Mesenchymal stem cell (in vitro differentiated cells and primary cell): ENCODE data around the gene B4GALT7.
"Not testable (repeated sequence)": the region's sequence is repeated elsewhere in the genome, so short reads cannot be mapped to it uniquely, and the experiment has no call there.

Source experiments
- DNase-seq: peaks from one replicate; pipeline ENCODE4 v3.0.0-alpha.2; 2013
- H2AFZ ChIP-seq: one replicate; pipeline ENCODE4 v1.6.1; 2013; ENCODE audit warnings: low read depth, mild to moderate bottlenecking, control low read depth, inconsistent platforms, low read length, moderate library complexity
- H2AK5ac ChIP-seq: 2 replicates; pipeline ENCODE4 v1.6.1; 2013; ENCODE audit warnings: low read length, moderate library complexity, mild to moderate bottlenecking, inconsistent platforms; ENCODE audit not compliant: severe bottlenecking
- H2BK120ac ChIP-seq: one replicate; pipeline ENCODE4 v1.6.1; 2013; ENCODE audit warnings: low read depth, mild to moderate bottlenecking, inconsistent platforms, low read length, moderate library complexity
- H2BK12ac ChIP-seq, 2 experiments: one replicate each; pipeline ENCODE4 v1.6.1; 2013; ENCODE audit warnings: inconsistent platforms in 2 of 2, low read length in 2 of 2, mild to moderate bottlenecking in 2 of 2, moderate library complexity in 2 of 2, control low read depth in 1 of 2
- H2BK15ac ChIP-seq: one replicate; pipeline ENCODE4 v1.6.1; 2013; ENCODE audit warnings: mild to moderate bottlenecking, low read depth, inconsistent platforms; ENCODE audit not compliant: poor library complexity, severe bottlenecking
- H2BK5ac ChIP-seq: 2 replicates; pipeline ENCODE4 v1.6.1; 2013; ENCODE audit warnings: low read depth, mild to moderate bottlenecking, low read length, control low read depth, inconsistent platforms; ENCODE audit not compliant: poor library complexity, severe bottlenecking
- H3K14ac ChIP-seq, 2 experiments: one replicate each; pipeline ENCODE4 v1.6.1; 2013; ENCODE audit warnings: inconsistent platforms in 2 of 2, low read length in 2 of 2, control low read depth in 1 of 2, mild to moderate bottlenecking in 1 of 2, moderate library complexity in 1 of 2
- H3K18ac ChIP-seq, 2 experiments: one replicate each; pipeline ENCODE4 v1.6.1; 2013; ENCODE audit warnings: inconsistent platforms in 2 of 2, low read length in 2 of 2, control low read depth in 1 of 2, low read depth in 1 of 2, mild to moderate bottlenecking in 1 of 2
- H3K23ac ChIP-seq, 2 experiments: one replicate each; pipeline ENCODE4 v1.6.1; 2013; ENCODE audit warnings: inconsistent platforms in 2 of 2, low read length in 2 of 2, mild to moderate bottlenecking in 2 of 2, moderate library complexity in 2 of 2, control low read depth in 1 of 2
- H3K27ac ChIP-seq: 2 replicates; pipeline ENCODE4 v1.5.1; 2013; ENCODE audit warnings: mild to moderate bottlenecking, moderate library complexity, low read length, control low read depth, inconsistent platforms; ENCODE audit not compliant: poor library complexity, severe bottlenecking
- H3K27me3 ChIP-seq, 2 experiments: 2 replicates each; pipeline versions ENCODE4 v1.6.1 to v1.7.0; 2013; ENCODE audit warnings: low read length in 2 of 2, mild to moderate bottlenecking in 2 of 2, moderate library complexity in 2 of 2, control low read depth in 1 of 2, inconsistent platforms in 1 of 2; ENCODE audit not compliant: control insufficient read depth in 1 of 2, insufficient read depth in 1 of 2
- H3K36me3 ChIP-seq, 2 experiments: 2 replicates each; pipeline versions ENCODE4 v1.6.1 to v1.7.0; 2013; ENCODE audit warnings: low read length in 2 of 2, control low read depth in 1 of 2, inconsistent platforms in 1 of 2, low read depth in 1 of 2, mild to moderate bottlenecking in 1 of 2; ENCODE audit not compliant: insufficient read depth in 2 of 2, control insufficient read depth in 1 of 2
- H3K4ac ChIP-seq, 2 experiments: one replicate each; pipeline ENCODE4 v1.6.1; 2013; ENCODE audit warnings: inconsistent platforms in 2 of 2, low read length in 2 of 2, mild to moderate bottlenecking in 2 of 2, moderate library complexity in 2 of 2, control low read depth in 1 of 2, low read depth in 1 of 2
- H3K4me1 ChIP-seq: 2 replicates; pipeline ENCODE4 v1.6.1; 2013; ENCODE audit warnings: low read depth, low read length, control low read depth; ENCODE audit not compliant: control insufficient read depth, insufficient read depth
- H3K4me2 ChIP-seq: 2 replicates; pipeline ENCODE4 v1.6.1; 2013; ENCODE audit warnings: low read length, mild to moderate bottlenecking, inconsistent platforms; ENCODE audit not compliant: poor library complexity, severe bottlenecking
- H3K4me3 ChIP-seq, 2 experiments: 2 replicates each; pipeline versions ENCODE4 v1.5.1 to v1.7.0; 2013; ENCODE audit warnings: low read length in 2 of 2, mild to moderate bottlenecking in 2 of 2, control low read depth in 1 of 2, low read depth in 1 of 2; ENCODE audit not compliant: insufficient read depth in 1 of 2
- H3K79me1 ChIP-seq: replicated peaks from 2 replicates; pipeline ENCODE4 v1.6.1; 2013; ENCODE audit warnings: mild to moderate bottlenecking, control low read depth, low read length, inconsistent platforms; ENCODE audit not compliant: poor library complexity, severe bottlenecking
- H3K9ac ChIP-seq: 2 replicates; pipeline ENCODE4 v1.7.0; 2013; ENCODE audit warnings: mild to moderate bottlenecking, low read length, moderate library complexity
- H3K9me3 ChIP-seq: 2 replicates; pipeline ENCODE4 v1.7.0; 2013; ENCODE audit warnings: mild to moderate bottlenecking, low read length; ENCODE audit not compliant: control insufficient read depth
- H4K8ac ChIP-seq: one replicate; pipeline ENCODE4 v1.6.1; 2013; ENCODE audit warnings: inconsistent platforms, mild to moderate bottlenecking, low read length, moderate library complexity
- H4K91ac ChIP-seq: one replicate; pipeline ENCODE4 v1.6.1; 2013; ENCODE audit warnings: mild to moderate bottlenecking, low read length, inconsistent platforms
- WGBS: methylation state at CpG from one replicate; pipeline ENCODE4 v1.1.7; 2013; ENCODE audit warnings: mixed read lengths; 5-methylcytosine and 5-hydroxymethylcytosine counted together

The B4GALT7 gene

GRCh38 chr5:177624172-177624571, 24.2 kb downstream of the B4GALT7 start:
- not testable (repeated sequence) for H3K9me3 ChIP-seq, DNase-seq, H3K4me3 ChIP-seq, H2BK5ac ChIP-seq, H3K79me1 ChIP-seq, H3K14ac ChIP-seq, H3K4me1 ChIP-seq, H3K4ac ChIP-seq, H3K27me3 ChIP-seq, H3K4me2 ChIP-seq, H2BK12ac ChIP-seq, H2AFZ ChIP-seq, H4K8ac ChIP-seq, H3K23ac ChIP-seq, H2BK15ac ChIP-seq, H2BK120ac ChIP-seq, H3K18ac ChIP-seq, H3K27ac ChIP-seq, H2AK5ac ChIP-seq, H4K91ac ChIP-seq, H3K9ac ChIP-seq
- H3K36me3 ChIP-seq, result peaks cover 6 to 14% of the 10 kb centered on the region in 2 experiments
- 96% methylated on average over 8 of the region's 10 CpGs for WGBS

GRCh38 chr5:177630186-177630585, 30.3 kb downstream of the B4GALT7 start:
- not testable (repeated sequence) for H2BK120ac ChIP-seq, H2AK5ac ChIP-seq, H3K9ac ChIP-seq, H3K4me1 ChIP-seq, H2AFZ ChIP-seq, H2BK15ac ChIP-seq, H2BK5ac ChIP-seq, H3K36me3 ChIP-seq, H3K4ac ChIP-seq, H3K27ac ChIP-seq, H2BK12ac ChIP-seq, H3K79me1 ChIP-seq, H3K27me3 ChIP-seq, H3K9me3 ChIP-seq, H3K18ac ChIP-seq, H3K4me2 ChIP-seq, H4K8ac ChIP-seq, H4K91ac ChIP-seq, H3K23ac ChIP-seq, H3K4me3 ChIP-seq, H3K14ac ChIP-seq
- peak; percentile 8 for DNase-seq

GRCh38 chr5:177634912-177635311, 35.0 kb downstream of the B4GALT7 start:
- not testable (repeated sequence) for H2AFZ ChIP-seq, H3K23ac ChIP-seq, DNase-seq, H3K18ac ChIP-seq, H3K14ac ChIP-seq, H3K4me3 ChIP-seq, H2BK120ac ChIP-seq, H2BK12ac ChIP-seq, H2BK15ac ChIP-seq, H3K79me1 ChIP-seq, H3K36me3 ChIP-seq, H3K4me2 ChIP-seq, H3K9ac ChIP-seq, H2BK5ac ChIP-seq, H3K4me1 ChIP-seq, H3K27me3 ChIP-seq, H3K9me3 ChIP-seq, H3K4ac ChIP-seq, H3K27ac ChIP-seq, H2AK5ac ChIP-seq, H4K8ac ChIP-seq, H4K91ac ChIP-seq
- 100% methylated on average over 1 of the region's 3 CpGs for WGBS

- not testable (repeated sequence) for H3K4ac ChIP-seq, H3K18ac ChIP-seq, H3K9me3 ChIP-seq, H3K4me1 ChIP-seq, H2AK5ac ChIP-seq, H3K36me3 ChIP-seq, H2BK12ac ChIP-seq, H4K91ac ChIP-seq, H3K4me3 ChIP-seq, H3K27me3 ChIP-seq, H3K79me1 ChIP-seq, H3K23ac ChIP-seq, H2BK5ac ChIP-seq, H2AFZ ChIP-seq, H4K8ac ChIP-seq, H3K14ac ChIP-seq, DNase-seq, H2BK120ac ChIP-seq, H3K27ac ChIP-seq, H3K9ac ChIP-seq, H3K4me2 ChIP-seq, H2BK15ac ChIP-seq
- WGBS, result no CpG with 5 or more reads among the region's 1 CpG
Observed at GRCh38 chr5:177645462-177645861, 45.5 kb downstream of the B4GALT7 start.
